Daoy (cell line): ENCODE measurements around the gene RAB4A. TPM values are rescaled to one million over a fixed set of nuclear protein-coding genes. Genes with fewer than 3 reads are reported as not detected.
"Not testable (repeated sequence)": the region's sequence is repeated elsewhere in the genome, so short reads cannot be mapped to it uniquely, and the experiment has no call there.

Experiments
- DNase-seq: peaks from one replicate; pipeline ENCODE4 v3.0.0-alpha.2; 2015; ENCODE audit warnings: low read depth
- total RNA-seq: library from RNA; depleted of rRNA; stranded (reverse); fragments of >200 nt; shearing (Covaris generic); gene quantifications from 2 replicates; pipeline ENCODE4 v1.2.3, GENCODE V29; 2014

Gene RAB4A
- total RNA-seq, 1 experiment from 2014 or later: 17.5 TPM

GRCh38 chr1:229298420-229298819 is 27.5 kb downstream of the RAB4A start:
- no peak for DNase-seq

- no peak for DNase-seq
These were observed 28.1 kb downstream of the RAB4A start for GRCh38 chr1:229298887-229299503.

GRCh38 chr1:229300099-229300757 is 29.3 kb downstream of the RAB4A start:
- DNase-seq: no peak

GRCh38 chr1:229302740-229303139 is 31.8 kb downstream of the RAB4A start:
- DNase-seq: no peak

- DNase-seq: no peak
These were observed 32.9 kb downstream of the RAB4A start for GRCh38 chr1:229303855-229304254.

GRCh38 chr1:229305392-229305791 is 34.5 kb downstream of the RAB4A start:
- DNase-seq: no peak

- no peak for DNase-seq
These were observed 38.2 kb downstream of the RAB4A start for GRCh38 chr1:229309074-229309473.

GRCh38 chr1:229309684-229310083 is 38.8 kb downstream of the RAB4A start:
- DNase-seq: no peak

GRCh38 chr1:229310833-229311232 is 39.9 kb downstream of the RAB4A start:
- DNase-seq: no peak

GRCh38 chr1:229316166-229316565 is 45.3 kb downstream of the RAB4A start:
- no peak for DNase-seq

- peak; percentile 15 for DNase-seq
These were observed 47.1 kb downstream of the RAB4A start for GRCh38 chr1:229318056-229318455.

- DNase-seq: no peak
These were observed 48.6 kb downstream of the RAB4A start for GRCh38 chr1:229319487-229319886.

GRCh38 chr1:229323201-229323600 is 52.3 kb downstream of the RAB4A start:
- no peak for DNase-seq

- DNase-seq: no peak
These were observed 53.1 kb downstream of the RAB4A start for GRCh38 chr1:229323885-229324553.

GRCh38 chr1:229325401-229325800 is 54.5 kb downstream of the RAB4A start:
- no peak for DNase-seq

- DNase-seq: no peak
These were observed 55.1 kb downstream of the RAB4A start for GRCh38 chr1:229325853-229326487.

- no peak for DNase-seq
These were observed 55.7 kb downstream of the RAB4A start for GRCh38 chr1:229326601-229327000.

GRCh38 chr1:229327765-229328164 is 56.9 kb downstream of the RAB4A start:
- not testable (repeated sequence) for DNase-seq

GRCh38 chr1:229328598-229329362 is 57.9 kb downstream of the RAB4A start:
- no peak for DNase-seq

GRCh38 chr1:229334269-229334668 is 63.4 kb downstream of the RAB4A start:
- DNase-seq: no peak

GRCh38 chr1:229334716-229335115 is 63.8 kb downstream of the RAB4A start:
- no peak for DNase-seq

- no peak for DNase-seq
These were observed 65.4 kb downstream of the RAB4A start for GRCh38 chr1:229336345-229336744.
